Smooth muscle cell (in vitro differentiated cells): ENCODE measurements around the gene RNF43. TPM values are rescaled to one million over a fixed set of nuclear protein-coding genes. Genes with fewer than 3 reads are reported as not detected.

Experiments
- DNase-seq: peaks from one replicate; lab custom pipeline; 2025; ENCODE audit not compliant: unreplicated experiment; lab: John Stamatoyannopoulos, UW
- H2AFZ ChIP-seq: fragments of 200-600 bp; sonication (generic); 2 replicates; pipeline ENCODE4 v1.6.0; 2016; ENCODE audit warnings: antibody characterized with exemption, low read depth, mild to moderate bottlenecking
- H3F3A ChIP-seq: fragments of 200-600 bp; sonication (generic); 2 replicates; pipeline ENCODE4 v1.6.0; 2017; ENCODE audit warnings: antibody characterized with exemption, low read depth
- H3K27ac ChIP-seq: fragments of 200-600 bp; sonication (generic); 2 replicates; pipeline ENCODE4 v1.5.1; 2016; ENCODE audit warnings: low read depth, mild to moderate bottlenecking
- H3K27me3 ChIP-seq: fragments of 200-600 bp; sonication (generic); 2 replicates; pipeline ENCODE4 v1.6.1; 2016; ENCODE audit warnings: low read depth, mild to moderate bottlenecking
- H3K36me3 ChIP-seq: fragments of 200-600 bp; sonication (generic); 2 replicates; pipeline ENCODE4 v1.5.1; 2016; ENCODE audit warnings: low read depth
- H3K4me1 ChIP-seq: fragments of 200-600 bp; sonication (generic); 2 replicates; pipeline ENCODE4 v1.5.1; 2016; ENCODE audit warnings: low read depth
- H3K4me2 ChIP-seq: fragments of 200-600 bp; sonication (generic); 2 replicates; pipeline ENCODE4 v1.6.0; 2016; ENCODE audit warnings: mild to moderate bottlenecking
- H3K4me3 ChIP-seq: fragments of 200-600 bp; sonication (generic); 2 replicates; pipeline ENCODE4 v1.5.1; 2016; ENCODE audit warnings: mild to moderate bottlenecking
- H3K79me2 ChIP-seq: fragments of 200-600 bp; sonication (generic); 2 replicates; pipeline ENCODE4 v1.6.0; 2016; ENCODE audit warnings: low read depth, mild to moderate bottlenecking
- H3K9ac ChIP-seq: fragments of 200-600 bp; sonication (generic); 2 replicates; pipeline ENCODE4 v1.6.0; 2016; ENCODE audit warnings: low read depth
- H3K9me3 ChIP-seq: fragments of 200-600 bp; sonication (generic); replicated peaks from 2 replicates; pipeline ENCODE4 v1.5.1; 2016; ENCODE audit warnings: low read depth
- H4K20me1 ChIP-seq: fragments of 200-600 bp; sonication (generic); 2 replicates; pipeline ENCODE4 v1.6.0; 2016; ENCODE audit warnings: low read depth
- WGBS: methylation state at CpG from one replicate; pipeline ENCODE4 v1.1.7; 2016; ENCODE audit warnings: low lambda C conversion rate; 5-methylcytosine and 5-hydroxymethylcytosine counted together
- polyA plus RNA-seq: library from polyadenylated mRNA; unstranded; fragments of >200 nt; fragmentation: Nextera tagmentation; extraction: Ambion mirVana; gene quantifications from 2 replicates; pipeline ENCODE4 v1.2.1, GENCODE V29; 2016
- total RNA-seq: library from RNA; depleted of rRNA; stranded (reverse); fragments of >200 nt; gene quantifications from 2 replicates; pipeline ENCODE4 v1.2.3, GENCODE V29; 2014
- TF ChIP-seq, protein P1 (sequence below): fragments of 200-600 bp; sonication (generic); IDR thresholded peaks from 2 replicates; pipeline ENCODE4 v1.5.1; 2017; ENCODE audit warnings: borderline replicate concordance, mild to moderate bottlenecking, antibody characterized with exemption; ENCODE audit not compliant: insufficient read depth, poor library complexity, severe bottlenecking

Gene RNF43
- total RNA-seq (3.2 and 3.8 TPM in 2 replicates), polyA plus RNA-seq (0.17 and 2.1 TPM in 2 replicates)

DNA sequence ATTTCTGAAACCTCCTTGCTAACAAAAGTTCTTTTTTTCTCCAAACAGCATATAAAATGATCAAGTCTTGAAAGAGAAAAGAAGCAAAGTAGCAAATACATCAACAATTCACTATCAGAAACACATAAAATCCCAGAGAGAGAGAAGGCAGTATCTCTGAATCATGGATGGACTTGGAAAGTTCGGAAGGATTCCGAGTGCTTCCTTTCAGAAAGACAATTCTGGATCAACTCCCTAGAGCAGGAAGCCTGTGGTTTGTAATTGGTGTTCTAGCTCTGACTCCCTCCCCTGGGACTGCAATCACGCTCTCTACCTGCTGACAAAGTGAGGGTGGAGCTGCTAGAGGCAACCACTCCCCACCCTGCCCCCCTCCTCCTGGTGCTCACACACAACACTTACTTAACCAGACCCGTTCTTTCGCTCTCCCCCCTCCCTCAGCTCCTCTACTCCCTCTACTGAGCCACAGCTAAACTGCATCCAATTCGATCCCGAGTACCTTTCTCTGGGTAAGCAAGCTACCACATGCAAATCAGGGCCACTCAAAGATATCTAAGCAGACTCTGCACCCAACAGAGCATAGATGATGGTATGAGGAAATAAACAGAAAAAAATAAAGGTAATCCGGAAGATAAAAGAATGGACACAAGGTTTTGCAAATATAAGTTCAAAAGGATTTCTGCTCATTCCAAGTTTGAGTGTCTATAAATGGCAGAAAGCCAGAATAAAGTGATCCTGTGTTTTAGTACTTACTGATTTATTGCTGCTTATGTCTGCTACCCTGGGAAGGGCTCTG is at the start of gene RNF43:
TSS of gene RNF43 (minus strand) at position 235 of the 793 bp plus-strand sequence. CDS start 1,957 bp downstream, outside the sequence.
- Histone ChIP-seq H3K4me1 (peaks cover 13% of the 10 kb centered on the region), H3K4me2 (peak within 1 kb of the TSS; percentile 81), H3K79me2 (peaks cover 11% of the 10 kb centered on the region), H4K20me1 (no peaks in the 10 kb centered on the region), H3K36me3 (no peaks in the 10 kb centered on the region), H3K4me3 (peak within 1 kb of the TSS; percentile 61), H3F3A (no peaks in the 10 kb centered on the region), H3K27me3 (no peaks in the 10 kb centered on the region), H2AFZ (peak within 1 kb of the TSS; percentile 70), H3K9ac (peak within 1 kb of the TSS; percentile 60), H3K9me3 (no peaks in the 10 kb centered on the region), H3K27ac (peak within 1 kb of the TSS; percentile 63)
- DNase-seq = peak; percentile 24
- 1% methylated on average over 8 of the region's 8 CpGs for WGBS
- TF ChIP-seq, protein P1, sequence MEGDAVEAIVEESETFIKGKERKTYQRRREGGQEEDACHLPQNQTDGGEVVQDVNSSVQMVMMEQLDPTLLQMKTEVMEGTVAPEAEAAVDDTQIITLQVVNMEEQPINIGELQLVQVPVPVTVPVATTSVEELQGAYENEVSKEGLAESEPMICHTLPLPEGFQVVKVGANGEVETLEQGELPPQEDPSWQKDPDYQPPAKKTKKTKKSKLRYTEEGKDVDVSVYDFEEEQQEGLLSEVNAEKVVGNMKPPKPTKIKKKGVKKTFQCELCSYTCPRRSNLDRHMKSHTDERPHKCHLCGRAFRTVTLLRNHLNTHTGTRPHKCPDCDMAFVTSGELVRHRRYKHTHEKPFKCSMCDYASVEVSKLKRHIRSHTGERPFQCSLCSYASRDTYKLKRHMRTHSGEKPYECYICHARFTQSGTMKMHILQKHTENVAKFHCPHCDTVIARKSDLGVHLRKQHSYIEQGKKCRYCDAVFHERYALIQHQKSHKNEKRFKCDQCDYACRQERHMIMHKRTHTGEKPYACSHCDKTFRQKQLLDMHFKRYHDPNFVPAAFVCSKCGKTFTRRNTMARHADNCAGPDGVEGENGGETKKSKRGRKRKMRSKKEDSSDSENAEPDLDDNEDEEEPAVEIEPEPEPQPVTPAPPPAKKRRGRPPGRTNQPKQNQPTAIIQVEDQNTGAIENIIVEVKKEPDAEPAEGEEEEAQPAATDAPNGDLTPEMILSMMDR = peak; percentile 60

DNA sequence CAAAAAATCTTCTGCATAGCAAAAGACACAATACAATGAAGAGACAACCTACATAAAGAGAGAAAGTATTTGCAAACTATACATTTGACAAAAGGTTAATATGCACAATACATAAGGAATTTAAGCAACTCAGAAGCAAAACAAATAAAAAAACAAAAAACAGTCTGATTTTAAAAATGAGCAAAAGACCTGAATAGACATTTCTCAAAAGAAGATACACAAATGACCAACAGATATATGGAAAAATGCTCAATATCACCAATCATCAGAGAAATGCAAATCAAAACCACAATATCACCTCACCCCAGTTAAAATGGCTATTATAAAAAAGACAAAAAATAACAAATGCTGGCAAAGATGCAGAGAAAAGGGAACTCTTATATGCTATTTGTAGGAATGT is 38.2 kb upstream of the RNF43 start:
- TF ChIP-seq, protein P1 = no peak
- no peaks in the 10 kb centered on the region for H4K20me1 ChIP-seq
- H3K4me2 ChIP-seq = no peak overlapping the region
- H3K79me2 ChIP-seq = no peaks in the 10 kb centered on the region
- no peak overlapping the region for H3K9ac ChIP-seq
- no peaks in the 10 kb centered on the region for H3K36me3 ChIP-seq
- H3K27me3 ChIP-seq = no peaks in the 10 kb centered on the region
- H3F3A ChIP-seq = no peaks in the 10 kb centered on the region
- no peak overlapping the region for H2AFZ ChIP-seq
- no peak for DNase-seq
- no peaks in the 10 kb centered on the region for H3K9me3 ChIP-seq
- no peak overlapping the region for H3K27ac ChIP-seq
- H3K4me3 ChIP-seq = no peak overlapping the region
- no peaks in the 10 kb centered on the region for H3K4me1 ChIP-seq

DNA sequence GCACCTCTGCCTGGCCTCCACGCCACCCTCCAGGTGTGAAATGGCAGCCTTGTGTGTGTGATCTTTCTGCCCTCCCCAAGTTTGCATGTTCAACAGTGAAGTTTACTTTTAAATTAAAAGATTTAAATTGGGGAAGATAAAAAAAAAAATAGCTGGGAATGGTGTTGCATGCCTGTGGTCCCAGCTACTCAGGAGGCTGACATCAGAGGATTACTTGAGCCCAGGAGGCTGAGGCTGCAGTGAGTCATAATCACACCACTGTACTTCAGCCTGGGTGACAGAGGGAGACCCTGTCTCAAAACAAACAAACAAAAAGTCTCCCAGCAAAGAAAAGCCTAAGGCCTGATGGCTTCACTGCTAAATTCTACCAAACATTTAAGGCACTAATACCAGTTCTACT is 35.4 kb upstream of the RNF43 start:
- Histone ChIP-seq H3F3A (no peaks in the 10 kb centered on the region), H4K20me1 (no peaks in the 10 kb centered on the region), H2AFZ (no peak overlapping the region), H3K27me3 (no peaks in the 10 kb centered on the region), H3K9me3 (no peaks in the 10 kb centered on the region), H3K4me2 (no peak overlapping the region), H3K4me1 (no peaks in the 10 kb centered on the region), H3K36me3 (no peaks in the 10 kb centered on the region), H3K27ac (peak overlapping the region; percentile 77), H3K4me3 (no peak overlapping the region), H3K79me2 (no peaks in the 10 kb centered on the region), H3K9ac (peak overlapping the region; percentile 63)
- no peak for DNase-seq
- WGBS = 100% methylated on average over 1 of the region's 1 CpG
- TF ChIP-seq, protein P1 = no peak
